NCI-H226 (cell line): ENCODE measurements around the gene TNFRSF14.
"Not testable (repeated sequence)": the region's sequence is repeated elsewhere in the genome, so short reads cannot be mapped to it uniquely, and the experiment has no call there.

ENCODE experiments used
- DNase-seq: peaks from one replicate; pipeline ENCODE4 v3.0.0-alpha.2; 2015

Gene TNFRSF14

DNA sequence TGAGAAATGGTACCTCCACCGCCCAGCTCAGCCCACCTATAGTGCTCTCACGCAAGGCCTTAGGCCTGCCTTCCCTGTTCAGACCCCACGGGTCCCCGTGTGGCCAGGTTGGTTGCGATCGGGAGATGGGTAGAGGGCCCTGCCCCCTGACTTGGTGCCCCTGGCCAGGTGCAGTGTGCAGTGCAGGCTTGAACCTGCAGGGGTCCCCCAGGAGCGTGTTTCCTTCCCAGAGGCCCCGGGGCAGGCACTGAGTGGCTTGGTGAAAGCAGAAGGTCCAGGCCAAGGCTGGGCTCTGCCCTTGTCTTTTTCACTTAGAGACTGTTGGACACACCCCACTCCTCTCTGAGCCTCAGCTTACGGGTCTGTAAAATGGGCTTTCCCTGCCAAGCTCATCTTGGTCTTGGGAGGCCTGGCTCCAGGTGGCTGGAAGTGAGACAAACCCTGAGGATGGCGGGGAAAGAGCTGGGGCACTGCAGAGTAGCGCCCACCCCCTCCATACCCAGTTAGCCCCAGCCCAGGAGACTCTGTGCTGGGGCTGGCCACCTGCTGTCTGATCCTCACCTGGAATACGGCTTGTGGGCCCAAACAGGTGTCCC is 16.8 kb upstream of the TNFRSF14 start:
- no peak for DNase-seq

DNA sequence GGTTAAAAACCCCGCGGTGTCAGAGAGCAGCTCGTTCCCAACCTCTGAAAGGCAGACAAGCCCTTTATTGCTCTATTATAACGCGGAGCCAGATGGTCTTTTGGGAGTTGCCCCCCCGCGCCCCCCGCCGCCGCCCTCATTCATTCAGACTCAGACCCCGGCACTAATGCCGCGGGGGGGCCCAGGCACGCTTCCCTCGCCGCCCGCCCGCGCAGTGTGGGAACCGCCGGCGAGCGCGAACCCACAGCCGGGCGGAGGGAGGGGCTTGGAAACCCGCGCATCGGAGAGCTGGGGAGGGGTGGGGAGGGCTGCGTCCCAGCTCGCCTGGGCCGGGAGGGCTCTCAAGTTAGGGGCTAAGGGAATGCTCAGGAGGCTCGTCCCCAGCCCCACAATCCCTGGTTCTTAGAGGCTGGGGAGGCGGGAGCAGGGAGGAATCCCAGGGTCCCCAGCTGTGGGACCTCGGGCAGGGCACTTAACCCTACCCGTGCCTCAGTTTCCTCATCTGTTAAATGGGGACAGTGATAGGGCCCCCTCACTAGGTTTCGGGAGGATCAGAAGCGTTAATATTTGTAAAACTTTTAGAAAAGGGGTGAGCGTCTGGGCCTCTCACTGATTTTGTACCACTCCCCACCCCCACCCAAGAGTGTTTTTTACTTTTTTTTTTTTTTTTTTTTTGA is 15.2 kb upstream of the TNFRSF14 start:
- DNase-seq = no peak

DNA sequence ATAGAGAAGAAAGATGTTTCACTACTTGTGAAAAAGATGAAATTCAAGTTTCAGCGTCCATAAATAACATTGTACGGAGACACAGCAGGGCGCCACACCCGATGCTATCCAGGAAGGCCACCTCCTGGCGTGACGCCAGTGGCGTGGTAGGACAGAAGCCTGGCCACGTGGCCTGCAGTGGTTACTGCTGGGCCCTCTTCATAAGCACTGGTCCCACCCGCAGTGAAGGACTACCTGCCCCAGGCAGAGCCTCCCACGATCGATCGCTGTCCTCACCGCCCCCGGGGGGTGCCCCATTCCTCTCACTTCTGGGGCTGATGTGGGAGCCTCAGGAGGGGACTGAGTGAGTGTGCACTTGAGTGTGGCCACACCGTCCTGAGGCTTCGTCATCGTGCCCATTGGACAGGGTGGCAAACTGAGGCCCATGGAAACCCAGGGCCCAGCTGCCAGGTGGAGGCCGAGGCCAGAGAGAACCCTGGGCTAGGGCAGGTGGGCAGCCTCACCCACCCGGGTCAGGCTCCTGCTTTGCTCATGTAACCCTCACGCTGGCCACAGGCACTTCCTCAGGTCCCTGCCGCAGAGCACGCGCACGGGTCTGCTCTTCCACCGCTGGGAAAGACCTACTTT is 14.4 kb upstream of the TNFRSF14 start:
- no peak for DNase-seq

DNA sequence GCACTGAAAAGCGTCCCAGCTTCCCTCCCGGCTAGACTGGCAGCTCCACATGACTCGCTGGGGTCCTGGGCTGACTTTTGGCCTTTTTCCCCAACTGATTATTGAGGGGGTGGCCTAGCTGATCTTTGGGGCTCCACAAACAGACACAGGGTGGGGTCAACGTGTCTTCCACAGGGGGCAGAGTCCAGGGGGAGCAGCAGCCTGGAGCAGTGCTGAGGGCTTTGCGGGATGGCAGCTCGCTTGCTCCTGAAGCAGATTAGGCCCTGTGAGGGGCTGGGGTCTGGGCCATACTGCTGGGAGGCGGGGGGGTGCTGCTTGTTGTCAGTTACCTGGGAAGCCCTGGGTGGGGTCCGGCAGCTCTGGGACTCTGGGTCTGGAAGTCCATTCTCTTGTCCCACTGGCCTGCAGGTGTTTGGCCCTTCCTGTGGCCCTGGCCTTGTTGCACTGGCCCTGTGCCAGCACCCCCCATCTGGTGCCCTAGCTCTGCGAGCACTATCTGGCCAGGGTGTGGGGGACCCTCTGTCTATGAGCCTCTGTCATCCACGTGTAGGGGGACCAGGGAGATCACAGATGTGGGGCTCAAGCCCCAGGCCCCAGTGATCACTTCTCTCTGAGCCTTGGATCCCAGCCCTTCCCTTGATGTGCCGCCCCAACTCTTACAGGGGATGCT is 13.8 kb upstream of the TNFRSF14 start:
- DNase-seq = no peak

DNA sequence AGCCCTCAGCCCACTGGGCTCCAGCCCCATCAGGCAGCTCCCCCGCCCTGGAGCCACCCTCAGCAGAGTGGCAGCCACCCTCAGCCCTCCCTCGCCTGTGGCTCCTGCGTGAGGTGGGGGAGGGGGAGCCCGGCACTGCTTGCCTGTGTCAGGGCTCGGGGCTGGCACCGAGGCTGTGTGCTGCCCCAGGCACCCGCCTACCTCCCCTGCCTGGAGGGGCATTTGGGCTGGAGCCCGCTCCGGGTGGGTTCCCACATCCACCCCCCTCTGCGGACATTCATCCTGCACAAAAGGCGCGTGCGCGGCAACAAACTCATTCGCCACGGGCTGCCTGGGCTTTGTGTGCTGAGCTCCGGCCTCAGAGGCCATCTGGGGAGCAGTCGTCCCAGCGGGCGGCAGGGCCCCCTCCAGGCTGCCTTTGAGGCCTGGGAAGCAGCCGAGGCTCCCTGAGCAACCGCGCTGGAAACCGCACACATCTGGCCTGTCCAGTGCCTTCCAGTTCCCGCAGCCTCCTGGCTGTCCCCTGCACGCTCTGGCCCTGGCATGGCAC is 12.6 kb upstream of the TNFRSF14 start:
- DNase-seq = no peak

DNA sequence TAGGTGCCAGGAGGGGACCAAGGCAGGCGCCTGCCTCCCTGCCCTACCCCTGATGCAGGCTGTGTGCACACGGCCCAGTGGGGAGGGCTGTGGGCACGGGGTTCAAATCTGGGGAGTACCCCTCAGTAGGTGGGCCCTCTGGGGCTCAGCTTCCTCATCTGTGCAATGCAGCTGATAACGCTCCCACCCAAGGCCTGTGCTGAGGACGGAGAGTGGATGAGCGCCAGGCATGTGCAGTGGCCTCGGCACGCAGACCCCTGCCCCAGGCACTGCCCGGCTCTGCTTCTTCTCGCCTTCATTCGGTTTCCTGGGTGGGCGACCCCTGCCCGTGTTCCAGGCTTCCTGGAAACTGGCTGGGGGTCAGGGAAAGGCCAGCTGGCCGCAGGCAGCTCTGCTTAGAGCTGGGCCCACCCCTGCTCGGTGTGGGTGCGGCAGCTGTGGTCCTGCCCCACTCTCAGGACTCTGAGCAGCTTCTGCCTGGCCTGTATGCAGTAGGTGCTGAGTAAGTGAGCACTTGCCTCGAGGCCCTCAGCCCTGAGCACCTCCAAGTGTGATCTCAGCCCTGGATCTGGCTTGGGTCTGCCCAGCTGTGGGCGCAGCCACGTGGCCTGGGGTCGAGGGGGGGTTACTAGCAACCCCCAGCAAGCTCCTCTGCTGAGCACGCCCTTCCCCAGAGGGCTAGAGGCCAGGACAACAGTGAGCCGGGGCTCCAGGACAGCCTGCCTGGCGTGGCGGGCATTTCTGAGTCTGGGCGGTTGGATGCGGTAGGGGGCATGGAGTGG is 11.9 kb upstream of the TNFRSF14 start:
- no peak for DNase-seq

DNA sequence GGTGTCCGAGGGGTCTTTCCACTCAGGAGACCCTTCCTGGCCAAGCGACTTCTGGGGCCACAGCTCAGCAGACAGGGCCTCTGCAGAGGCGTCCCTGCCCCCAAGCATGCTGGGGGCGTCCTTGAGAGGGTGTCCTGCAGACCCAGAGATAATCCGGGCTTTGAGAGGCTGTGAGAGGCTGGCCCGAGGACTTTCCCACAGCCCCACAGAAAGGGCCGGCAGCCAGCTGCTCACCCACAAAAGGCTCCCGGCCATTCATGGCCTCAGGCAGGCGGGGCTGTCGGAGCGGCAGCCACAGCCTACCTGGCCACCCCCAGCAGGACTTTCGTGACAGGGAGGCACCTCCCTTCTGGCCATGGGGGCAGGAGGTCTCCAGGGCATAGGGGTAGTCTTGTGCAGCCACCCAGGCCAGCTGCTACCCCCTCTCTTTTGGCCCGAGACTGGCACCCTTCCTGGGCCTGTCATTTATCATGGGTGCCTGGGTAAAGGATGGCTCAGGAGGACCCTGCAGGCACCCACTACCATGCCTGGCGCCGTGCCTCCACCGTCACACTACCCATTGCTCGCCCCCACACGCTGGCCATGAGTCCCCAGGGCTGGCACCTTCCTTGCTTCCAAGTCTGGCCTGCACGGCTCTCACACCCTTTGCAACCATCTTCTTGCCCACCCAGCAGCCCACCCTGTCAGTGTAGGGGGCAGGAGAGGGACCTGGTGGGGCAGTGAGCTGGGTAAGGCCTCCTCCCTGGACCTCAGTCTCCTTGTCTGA is 11.1 kb upstream of the TNFRSF14 start:
- no peak for DNase-seq

DNA sequence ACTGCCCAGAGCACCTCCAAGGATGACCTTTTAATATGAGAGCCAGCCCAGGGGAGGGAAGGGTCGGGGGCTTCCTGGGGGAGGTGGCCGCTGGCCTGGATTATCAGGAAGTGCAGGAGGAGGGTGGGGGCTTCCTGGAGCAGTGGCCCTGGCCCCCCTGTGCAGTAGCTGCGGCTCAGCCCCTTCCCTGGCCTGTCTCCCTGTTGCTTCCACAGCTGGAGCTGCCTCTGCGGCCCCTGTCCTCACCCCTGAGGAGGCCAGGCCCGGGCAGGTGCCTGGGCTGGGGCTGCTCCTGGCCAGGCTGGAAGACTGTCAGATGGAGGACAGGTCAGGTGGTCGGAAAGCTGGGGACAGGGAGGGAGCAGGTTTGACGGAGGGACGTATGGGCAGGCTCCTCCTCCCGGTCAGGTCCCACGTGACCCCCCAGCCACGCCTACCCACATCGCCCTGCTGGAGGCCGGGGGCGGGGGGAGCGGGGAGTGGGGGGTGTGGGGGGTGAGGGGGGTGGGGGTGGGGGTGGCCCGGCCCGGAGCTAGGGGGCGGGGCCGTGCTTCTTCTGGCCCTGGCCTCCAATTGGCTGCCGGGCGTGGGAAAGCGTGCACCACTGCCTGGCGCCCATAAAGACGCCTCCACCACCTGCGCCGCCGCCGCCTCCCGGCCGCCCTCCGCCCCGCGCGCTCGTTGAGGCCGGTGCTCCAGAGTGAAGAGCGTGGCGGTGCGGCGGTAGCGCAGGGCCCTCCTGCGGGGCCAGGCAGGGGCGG is 10.2 kb upstream of the TNFRSF14 start:
- peak; percentile 79 for DNase-seq

DNA sequence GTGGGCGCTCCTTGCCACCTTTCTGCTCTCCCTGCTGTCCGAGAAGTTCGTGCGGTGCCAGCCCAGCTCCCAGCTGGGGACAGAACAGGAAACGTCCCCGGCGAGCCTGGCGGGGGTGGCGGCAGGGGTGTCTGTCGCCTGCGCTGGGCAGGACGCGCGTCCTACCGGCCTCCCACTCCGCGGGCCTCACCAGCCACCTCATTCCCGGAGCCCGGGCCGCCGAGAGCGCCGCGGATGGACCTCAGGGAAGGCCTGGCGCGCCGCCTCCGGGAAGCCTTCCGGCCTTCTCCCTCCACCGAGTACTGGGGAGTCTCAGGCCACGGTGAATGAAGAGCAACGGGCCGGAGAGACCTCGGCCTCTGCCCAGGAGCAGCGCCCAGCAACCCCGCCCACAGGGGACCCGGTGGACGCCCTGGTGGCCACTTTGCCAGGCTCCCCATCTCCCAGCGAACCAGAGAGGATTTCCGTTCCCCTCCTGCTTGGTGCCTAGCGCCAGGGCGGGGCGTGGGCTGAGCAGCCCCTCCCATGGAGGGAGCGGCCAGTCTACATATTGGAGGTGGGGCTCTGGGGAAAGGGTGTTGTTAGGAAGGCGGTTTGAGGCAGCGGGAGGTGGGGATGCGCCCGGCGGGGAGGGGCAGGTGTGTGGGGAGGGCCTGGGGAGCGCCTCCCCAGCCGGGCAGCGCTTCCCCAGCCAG is 9.5 kb upstream of the TNFRSF14 start:
- DNase-seq = peak; percentile 94

DNA sequence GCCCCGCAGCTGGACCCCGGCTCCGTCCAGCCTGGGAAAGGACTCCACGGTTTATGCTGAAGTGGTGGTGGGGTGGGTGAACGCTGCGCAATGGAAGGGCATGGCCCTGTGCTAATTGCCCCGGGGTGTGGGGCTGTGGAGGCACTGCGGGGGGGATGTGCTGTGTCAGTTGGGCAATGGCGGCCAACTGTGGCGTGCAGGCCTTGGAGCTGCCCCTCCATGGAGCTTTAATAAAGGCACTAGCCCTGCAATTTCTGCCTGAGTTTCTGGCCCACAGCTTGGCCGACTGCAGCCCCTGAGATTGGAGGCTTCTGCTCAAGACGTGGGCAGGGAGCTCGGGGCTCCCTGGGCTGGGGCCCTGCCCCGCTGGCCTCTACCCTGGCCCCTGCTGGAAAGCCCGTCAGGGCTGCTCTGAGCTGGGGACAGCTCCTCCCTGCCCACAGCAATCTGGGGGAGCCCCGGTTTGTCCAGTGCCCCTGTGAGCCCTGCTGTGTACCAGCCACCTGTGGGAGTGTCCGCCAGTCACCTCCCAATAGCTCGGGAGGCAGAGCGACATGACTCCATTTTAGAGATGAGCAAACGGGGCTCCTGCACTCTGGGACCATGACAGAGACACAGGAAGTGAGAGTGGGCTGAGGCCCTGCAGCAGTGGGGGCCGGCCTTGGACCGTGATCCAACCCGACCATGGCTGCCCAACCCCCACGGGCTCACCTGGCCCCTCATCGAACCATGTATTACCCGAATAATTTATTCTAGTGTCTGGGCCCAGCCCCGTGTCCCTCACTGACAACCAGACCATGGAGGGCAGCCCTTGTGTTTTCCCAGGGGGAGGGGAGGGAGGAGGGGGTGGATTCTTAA is 8.7 kb upstream of the TNFRSF14 start:
- DNase-seq = no peak

DNA sequence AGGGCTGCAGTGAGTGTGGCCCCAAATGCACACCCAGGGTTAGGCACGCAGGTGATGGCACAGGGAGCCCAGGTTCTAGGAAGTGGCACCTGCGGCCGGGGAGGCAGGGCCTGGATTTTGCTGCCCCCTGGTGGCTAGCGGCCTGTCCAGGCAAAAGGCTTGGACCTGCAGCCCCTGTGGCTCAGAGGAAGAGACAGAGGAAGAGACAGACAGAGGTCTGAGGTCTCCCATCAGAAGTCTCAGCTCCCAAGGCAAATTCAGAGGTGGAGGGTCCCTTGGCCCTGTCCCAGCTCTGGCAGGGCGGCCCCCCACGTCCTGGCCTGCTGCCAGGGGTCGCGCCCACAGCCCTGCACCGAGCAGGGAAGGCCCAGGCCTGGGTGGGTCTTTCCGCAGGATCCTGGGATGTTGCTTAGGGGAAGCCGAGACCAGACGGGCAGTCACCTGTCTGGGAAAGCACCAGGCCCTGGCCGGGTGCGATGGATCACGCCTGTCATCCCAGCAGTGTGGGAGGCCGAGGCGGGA is 8.0 kb upstream of the TNFRSF14 start:
- DNase-seq = peak; percentile 54

DNA sequence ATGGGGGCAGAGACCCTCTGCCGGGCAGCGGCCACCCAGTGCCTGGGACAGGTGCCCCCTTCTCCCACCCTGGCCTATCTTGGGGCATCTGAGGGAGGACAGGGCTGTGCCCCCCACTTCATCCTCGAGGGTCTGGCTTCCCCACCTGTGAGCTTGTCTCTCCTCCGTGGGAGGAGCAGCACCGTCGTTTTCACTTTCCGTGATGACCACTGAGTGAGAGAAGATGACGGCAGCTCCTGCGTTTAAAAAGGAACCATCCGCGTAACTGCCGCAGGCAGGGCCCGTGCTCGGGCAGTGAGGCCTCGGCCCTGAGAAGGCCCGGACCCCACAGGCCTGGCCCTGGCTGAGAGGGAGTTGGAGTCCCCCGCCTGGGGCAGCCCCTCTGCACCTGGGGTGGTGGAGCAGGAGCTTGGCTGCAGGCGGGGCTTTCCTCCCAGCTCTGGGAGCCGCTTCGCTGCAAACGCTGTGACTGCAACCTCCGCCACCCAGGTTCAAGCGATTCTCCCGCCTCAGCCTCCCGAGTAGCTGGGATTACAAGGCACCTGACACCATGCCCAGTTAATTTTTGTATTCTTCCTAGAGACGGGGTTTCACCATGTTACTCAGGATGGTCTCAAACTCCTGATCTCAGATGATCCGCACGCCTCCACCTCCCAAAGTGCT is 6.7 kb upstream of the TNFRSF14 start:
- DNase-seq = not testable (repeated sequence)

DNA sequence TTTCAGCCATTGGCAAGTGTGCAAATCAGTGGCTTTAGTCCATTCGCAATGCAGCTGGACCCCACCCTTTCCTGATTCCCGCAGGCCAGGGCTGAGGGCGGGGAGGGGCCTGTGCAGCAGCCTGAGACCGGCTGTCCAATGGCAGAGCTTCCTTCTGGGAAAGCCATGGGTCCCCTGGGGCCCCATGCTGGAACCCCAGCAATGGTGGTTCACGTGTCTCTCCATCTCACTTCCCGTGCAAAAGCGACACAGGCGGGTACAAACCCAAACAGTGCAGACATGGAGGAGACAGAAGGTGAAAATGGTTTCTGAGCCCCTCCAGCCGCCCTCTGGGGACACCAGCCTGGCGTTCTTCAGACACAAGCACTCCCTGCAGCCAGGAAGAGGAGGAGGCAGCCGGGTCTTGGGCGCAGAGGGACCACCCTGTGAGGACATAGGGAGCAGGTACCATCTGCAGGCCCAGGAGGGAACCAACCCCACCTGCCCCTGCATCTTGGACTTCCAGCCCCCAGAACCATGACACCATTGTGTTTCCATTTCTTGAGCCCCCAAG is 5.8 kb upstream of the TNFRSF14 start:
- DNase-seq = not testable (repeated sequence)

DNA sequence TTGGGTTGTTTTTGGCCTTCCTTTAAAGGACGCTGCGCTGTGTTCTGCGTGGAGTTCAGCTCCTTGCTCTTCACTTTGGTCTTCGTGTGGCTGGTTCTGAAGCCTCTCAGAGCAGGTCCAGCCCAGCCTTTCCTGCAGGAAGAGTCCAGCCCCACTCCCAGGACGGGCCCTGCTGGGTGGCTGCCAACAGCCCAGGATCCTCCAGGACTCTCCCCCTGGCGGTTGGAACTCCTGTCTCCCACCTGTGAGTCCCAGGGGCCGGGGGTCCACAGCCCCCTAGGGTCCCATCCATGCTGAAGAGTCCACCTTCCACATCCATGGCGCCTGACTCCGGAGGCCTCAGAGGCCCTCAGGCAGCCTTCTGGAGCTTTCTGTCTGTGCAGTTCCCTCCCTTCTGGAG is 4.6 kb upstream of the TNFRSF14 start:
- DNase-seq = not testable (repeated sequence)

DNA sequence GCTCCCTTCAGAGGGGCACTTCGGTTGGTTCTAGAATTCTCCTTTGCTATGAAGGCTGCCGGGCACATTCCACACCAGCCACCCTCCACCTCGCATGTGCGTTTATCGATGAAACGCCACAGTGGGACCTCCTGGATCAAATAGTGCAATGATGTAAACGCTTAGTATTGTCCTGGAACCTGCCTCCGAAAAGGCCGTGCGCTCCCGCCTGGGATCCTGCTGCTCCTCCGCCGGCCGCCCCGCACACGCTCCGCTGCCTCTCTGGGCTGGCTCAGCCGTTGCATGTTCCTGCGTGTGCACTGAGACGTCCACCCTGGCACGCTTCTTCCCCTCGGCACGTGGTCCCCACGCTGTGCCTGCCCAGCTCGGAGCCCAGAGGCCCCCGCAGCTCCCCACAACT is 4.0 kb upstream of the TNFRSF14 start:
- no peak for DNase-seq

DNA sequence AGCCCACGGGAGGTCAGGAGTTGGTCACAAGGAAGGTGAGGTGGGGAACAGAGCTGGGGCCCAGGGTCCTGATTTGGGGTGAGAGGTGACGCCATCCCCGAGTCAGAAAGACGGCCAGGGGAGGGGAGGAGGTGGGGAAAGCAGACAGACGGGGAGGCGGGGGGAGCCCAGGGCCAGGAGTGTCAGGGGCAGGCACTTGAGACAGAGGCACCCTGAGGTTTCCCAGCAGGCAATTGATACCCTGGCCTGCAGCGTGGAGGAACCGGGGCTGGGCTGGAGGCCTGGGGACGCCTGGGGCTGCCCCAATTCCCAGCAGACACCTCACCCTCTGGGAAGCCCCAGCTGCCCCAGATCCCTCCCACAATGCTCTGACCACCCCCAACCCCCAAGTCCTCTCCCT is 3.1 kb upstream of the TNFRSF14 start:
- DNase-seq = not testable (repeated sequence)

DNA sequence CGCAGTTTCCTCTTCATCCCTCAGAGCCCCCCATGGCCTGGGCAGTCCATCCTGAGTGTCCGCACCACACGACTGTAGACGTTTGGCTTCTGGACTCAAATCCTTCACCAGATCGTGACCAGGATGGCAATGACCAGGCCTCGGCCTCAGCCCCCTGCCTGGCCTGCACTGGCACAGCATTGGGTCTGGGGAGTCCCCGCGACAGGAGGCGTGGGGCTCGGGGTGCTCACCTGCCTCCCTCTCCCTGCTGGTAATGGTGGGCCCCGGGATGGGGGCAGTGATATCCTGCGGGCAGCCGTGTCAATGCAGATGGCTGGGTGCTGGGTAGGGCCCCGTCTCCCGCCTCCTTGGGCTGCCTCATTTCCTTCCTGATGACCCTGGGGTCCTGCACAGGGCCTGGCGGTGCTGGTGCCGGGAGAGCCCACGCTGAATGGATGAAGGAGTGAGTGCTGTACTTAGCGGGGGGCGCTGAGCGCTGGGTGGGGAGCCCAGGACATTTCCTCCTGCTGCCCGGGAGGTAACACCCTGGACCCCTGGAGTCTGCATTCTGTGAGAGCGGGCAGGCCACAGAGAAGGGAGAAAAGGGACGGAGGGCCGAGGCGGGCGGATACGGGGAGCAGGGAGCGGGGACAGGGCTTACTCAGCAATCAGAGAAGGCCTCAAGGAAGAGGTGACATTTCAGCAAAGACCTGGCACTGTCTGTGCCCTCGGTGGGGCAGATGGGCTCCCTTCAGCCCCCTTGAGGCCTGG is 2.1 kb upstream of the TNFRSF14 start:
- no peak for DNase-seq
